AG04449 (cell line): ENCODE measurements around the gene KCNJ6.
"Not testable (repeated sequence)": the region's sequence is repeated elsewhere in the genome, so short reads cannot be mapped to it uniquely, and the experiment has no call there.

Source experiments
- CTCF ChIA-PET: fragments of 350-600 bp; formaldehyde crosslinking; extraction: SDS; loops from one replicate; lab custom pipeline; 2021; ENCODE audit warnings: antibody characterized with exemption; lab: Yijun Ruan, JAX
- POLR2A ChIA-PET: fragments of 400-600, 350-600 bp; formaldehyde crosslinking; extraction: SDS; loops from one replicate; lab custom pipeline; 2020; ENCODE audit warnings: antibody characterized with exemption, inconsistent platforms; lab: Yijun Ruan, JAX
- DNase-seq: peaks from one replicate; pipeline ENCODE4 v3.0.0-alpha.2; 2010; ENCODE audit warnings: low read depth, low spot score
- H3K4me3 ChIP-seq: 2 replicates; pipeline ENCODE4 v1.5.1; 2011; ENCODE audit warnings: low read depth, mild to moderate bottlenecking, control low read depth, low read length
- TF ChIP-seq, protein P1 (sequence below): IDR thresholded peaks from one replicate; pipeline ENCODE4 v1.5.1; 2011; ENCODE audit warnings: mild to moderate bottlenecking, moderate library complexity, low read length, control low read depth, inconsistent platforms; ENCODE audit not compliant: insufficient read depth; ENCODE audit errors: missing control alignments

Gene KCNJ6

DNA sequence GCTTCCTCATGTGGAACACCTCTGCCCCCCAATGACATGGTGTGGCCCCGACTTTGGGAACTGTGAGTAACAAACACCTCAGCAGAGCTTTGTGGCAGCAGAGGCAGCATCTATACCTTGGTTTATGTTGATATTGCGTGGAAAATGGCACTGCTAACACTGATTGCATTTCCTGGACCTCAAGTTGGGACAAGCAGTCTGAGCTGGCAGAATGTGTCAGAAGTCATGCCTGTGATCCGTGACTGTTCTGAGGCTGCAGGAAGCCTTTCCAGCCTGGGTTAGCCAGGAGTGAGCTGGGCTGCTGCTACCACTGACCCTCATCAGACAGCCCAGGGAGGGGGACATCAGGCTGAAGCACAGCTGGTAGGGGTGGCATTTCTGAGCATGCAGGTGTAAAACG, 268.5 kb downstream of the KCNJ6 start:
- TF ChIP-seq, protein P1, sequence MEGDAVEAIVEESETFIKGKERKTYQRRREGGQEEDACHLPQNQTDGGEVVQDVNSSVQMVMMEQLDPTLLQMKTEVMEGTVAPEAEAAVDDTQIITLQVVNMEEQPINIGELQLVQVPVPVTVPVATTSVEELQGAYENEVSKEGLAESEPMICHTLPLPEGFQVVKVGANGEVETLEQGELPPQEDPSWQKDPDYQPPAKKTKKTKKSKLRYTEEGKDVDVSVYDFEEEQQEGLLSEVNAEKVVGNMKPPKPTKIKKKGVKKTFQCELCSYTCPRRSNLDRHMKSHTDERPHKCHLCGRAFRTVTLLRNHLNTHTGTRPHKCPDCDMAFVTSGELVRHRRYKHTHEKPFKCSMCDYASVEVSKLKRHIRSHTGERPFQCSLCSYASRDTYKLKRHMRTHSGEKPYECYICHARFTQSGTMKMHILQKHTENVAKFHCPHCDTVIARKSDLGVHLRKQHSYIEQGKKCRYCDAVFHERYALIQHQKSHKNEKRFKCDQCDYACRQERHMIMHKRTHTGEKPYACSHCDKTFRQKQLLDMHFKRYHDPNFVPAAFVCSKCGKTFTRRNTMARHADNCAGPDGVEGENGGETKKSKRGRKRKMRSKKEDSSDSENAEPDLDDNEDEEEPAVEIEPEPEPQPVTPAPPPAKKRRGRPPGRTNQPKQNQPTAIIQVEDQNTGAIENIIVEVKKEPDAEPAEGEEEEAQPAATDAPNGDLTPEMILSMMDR = no peak
- POLR2A ChIA-PET = no interaction called here
- no peak overlapping the region for H3K4me3 ChIP-seq
- CTCF ChIA-PET = interaction anchor here (1.0 to 1.5 kb wide), 2 partner anchors 26 to 27 kb away, joined by 3 to 5 read pairs; no protein-coding TSS in a partner anchor
- no peak for DNase-seq

DNA sequence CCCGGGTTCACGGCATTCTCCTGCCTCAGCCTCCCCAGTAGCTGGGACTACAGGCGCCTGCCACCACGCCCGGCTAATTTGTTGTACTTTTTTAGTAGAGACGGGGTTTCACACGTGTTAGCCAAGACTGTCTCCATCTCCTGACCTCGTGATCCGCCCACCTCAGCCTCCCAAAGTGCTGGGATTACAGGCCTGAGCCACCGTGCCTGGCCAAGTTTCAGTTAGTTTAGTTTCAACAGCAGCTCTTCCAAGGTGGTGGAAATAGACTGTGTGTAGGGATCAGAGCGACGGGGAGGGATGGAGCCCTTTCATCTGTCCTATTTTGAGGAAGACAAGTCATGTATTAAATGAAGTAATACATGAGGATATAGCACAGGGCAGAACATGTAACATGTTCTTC, 269.5 kb downstream of the KCNJ6 start:
- H3K4me3 ChIP-seq, DNase-seq, POLR2A ChIA-PET: not testable (repeated sequence)
- CTCF ChIA-PET = interaction anchor here (1.5 kb wide), 1 partner anchor 28 kb away, joined by 5 read pairs; no protein-coding TSS in a partner anchor

DNA sequence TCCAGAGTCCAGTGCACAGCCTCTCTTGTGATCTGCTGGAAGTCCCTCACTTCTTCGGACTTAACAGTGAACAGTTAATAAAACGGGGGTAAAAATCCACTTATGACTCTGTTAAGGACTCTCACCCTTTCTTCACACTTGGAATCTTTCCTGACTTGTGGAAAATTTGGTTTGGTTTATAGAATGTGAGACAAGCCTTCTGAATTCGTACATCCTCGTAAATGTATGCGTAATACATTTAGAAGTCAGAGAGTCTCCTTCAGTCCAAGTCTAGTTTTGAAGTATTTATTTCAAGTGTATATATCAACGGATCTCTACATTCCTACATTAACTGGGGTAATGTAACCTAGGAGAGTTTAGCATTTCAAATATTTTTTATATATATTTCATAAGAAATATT, 270.4 kb downstream of the KCNJ6 start:
- TF ChIP-seq, protein P1 = no peak
- H3K4me3 ChIP-seq = no peak overlapping the region
- DNase-seq = no peak
- ChIA-PET CTCF (no interaction called here), POLR2A (no interaction called here)

DNA sequence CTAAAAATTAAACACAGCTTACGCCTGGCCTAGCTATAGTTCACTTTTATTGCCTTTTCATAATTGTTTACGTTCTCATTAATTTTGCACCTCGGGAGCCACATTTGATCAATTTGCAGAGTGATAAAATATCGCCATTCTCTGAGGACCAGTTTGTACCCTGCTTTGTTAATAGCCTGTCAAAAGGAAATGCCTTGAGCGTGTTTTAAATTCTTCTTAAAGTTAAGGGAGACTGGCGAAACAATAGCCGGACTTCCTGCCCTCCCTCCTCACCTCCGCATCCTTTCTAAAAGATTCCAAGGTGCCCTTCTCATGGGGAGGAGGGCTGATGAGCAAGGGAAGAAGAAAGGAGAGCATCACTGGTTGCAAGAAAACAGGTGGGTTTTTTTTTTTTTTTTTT, 271.6 kb downstream of the KCNJ6 start:
- ChIA-PET POLR2A (no interaction called here), CTCF (no interaction called here)
- H3K4me3 ChIP-seq = no peak overlapping the region
- no peak for DNase-seq
- TF ChIP-seq, protein P1 = no peak

DNA sequence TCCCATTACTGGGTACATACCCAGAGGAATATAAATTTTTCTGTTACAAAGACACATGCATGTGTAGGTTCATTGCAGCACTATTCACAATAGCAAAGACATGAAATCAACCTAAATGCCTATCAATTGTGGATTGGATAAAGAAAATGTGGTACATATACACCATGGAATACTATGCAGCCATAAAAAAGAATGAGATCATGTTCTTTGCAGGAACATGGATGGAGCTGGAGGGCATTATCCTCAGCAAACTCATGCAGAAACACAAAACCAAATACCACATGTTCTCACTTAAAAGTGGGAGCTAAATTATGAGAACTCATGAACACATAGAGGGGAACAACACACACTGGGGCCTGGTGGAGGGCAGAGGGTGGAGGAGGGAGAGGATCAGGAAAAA, 272.4 kb downstream of the KCNJ6 start:
- POLR2A ChIA-PET, DNase-seq, CTCF ChIA-PET, H3K4me3 ChIP-seq: not testable (repeated sequence)

DNA sequence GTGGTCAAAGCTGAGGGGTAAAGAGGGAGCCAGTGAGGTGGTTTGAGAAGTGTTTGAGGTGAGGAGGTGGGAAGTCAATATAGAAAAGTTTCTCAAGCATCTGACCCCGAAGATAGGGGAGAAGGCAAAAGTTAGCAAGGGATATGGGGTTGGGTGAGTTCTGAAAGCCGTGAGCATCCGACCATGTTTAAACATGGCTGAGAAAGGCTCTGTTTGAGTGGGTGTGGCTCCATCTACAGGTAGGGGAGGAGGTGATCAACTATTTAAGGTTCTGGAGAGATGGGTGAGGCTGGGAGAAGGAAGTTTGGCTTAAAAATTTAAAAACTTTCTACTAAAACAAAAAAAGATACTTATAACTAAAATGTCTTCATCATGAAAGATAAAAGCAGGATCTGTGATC, 273.8 kb downstream of the KCNJ6 start:
- no peak overlapping the region for H3K4me3 ChIP-seq
- ChIA-PET POLR2A (no interaction called here), CTCF (interaction anchor here (1.3 kb wide), 1 partner anchor 32 kb away, joined by 3 read pairs; no protein-coding TSS in a partner anchor)
- no peak for DNase-seq
- TF ChIP-seq, protein P1 = no peak

DNA sequence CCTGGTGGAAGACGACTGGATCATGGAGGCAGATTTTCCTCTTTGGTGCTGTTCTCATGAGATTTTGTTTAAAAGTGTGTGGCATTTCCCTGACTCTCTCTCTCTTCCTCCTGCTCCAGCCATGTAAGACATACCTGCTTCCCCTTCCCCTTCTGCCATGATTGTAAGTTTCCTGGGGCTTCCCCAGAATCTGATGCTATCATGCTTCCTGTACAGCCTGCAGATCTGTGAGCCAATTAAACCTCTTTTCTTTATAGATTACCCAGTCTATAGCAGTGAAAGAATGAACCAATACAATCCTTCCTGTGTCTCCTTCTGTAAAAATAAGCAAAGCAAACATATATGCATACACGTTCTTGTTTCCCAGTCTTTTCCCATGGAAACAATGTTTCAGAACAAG, 276.5 kb downstream of the KCNJ6 start:
- TF ChIP-seq, protein P1 = no peak
- CTCF ChIA-PET = no interaction called here
- no peak for DNase-seq
- POLR2A ChIA-PET = no interaction called here
- H3K4me3 ChIP-seq = no peak overlapping the region
